CD14-positive monocyte (primary cell): ENCODE measurements around the gene SLIT2. TPM values are rescaled to one million over a fixed set of nuclear protein-coding genes. Genes with fewer than 3 reads are reported as not detected.
A peak's percentile ranks its signal among the peaks of the same experiment; 100 is the strongest.

ENCODE experiments used
- DNase-seq, 3 donors: peaks; one replicate each; pipeline ENCODE4 v3.0.0-alpha.2; 2011 to 2022
- H2AFZ ChIP-seq: 2 replicates; pipeline ENCODE4 v1.6.0; 2012; ENCODE audit warnings: mild to moderate bottlenecking, low read depth, low read length, inconsistent platforms; ENCODE audit not compliant: insufficient read depth, poor library complexity, severe bottlenecking
- H3K27ac ChIP-seq, 2 donors: 1 replicate in 1 of 2; 2 replicates in 1 of 2; pipeline ENCODE4 v1.5.1; 2012 to 2013; ENCODE audit warnings: low read length in 2 of 2, control low read depth in 1 of 2, inconsistent platforms in 1 of 2, low read depth in 1 of 2, mild to moderate bottlenecking in 1 of 2
- H3K27me3 ChIP-seq, 2 donors: one replicate each; pipeline versions ENCODE4 v1.6.0 to v1.6.1; 2011 to 2013; ENCODE audit warnings: low read length in 2 of 2; ENCODE audit not compliant: control insufficient read depth in 2 of 2, insufficient read depth in 2 of 2
- H3K36me3 ChIP-seq, 2 donors: replicated peaks in 1 of 2; 1 replicate in 1 of 2; 2 replicates in 1 of 2; pipeline versions ENCODE4 v1.5.1 to v1.6.1; 2012 to 2013; ENCODE audit warnings: low read length in 2 of 2, control low read depth in 1 of 2, inconsistent platforms in 1 of 2, mild to moderate bottlenecking in 1 of 2; ENCODE audit not compliant: insufficient read depth in 2 of 2, control insufficient read depth in 1 of 2
- H3K4me1 ChIP-seq, 2 donors: 1 replicate in 1 of 2; 2 replicates in 1 of 2; pipeline versions ENCODE4 v1.5.1 to v1.6.1; 2012 to 2013; ENCODE audit warnings: low read length in 2 of 2, control low read depth in 1 of 2, inconsistent platforms in 1 of 2, mild to moderate bottlenecking in 1 of 2, moderate library complexity in 1 of 2; ENCODE audit not compliant: insufficient read depth in 2 of 2, control insufficient read depth in 1 of 2
- H3K4me2 ChIP-seq: replicated peaks from 2 replicates; pipeline ENCODE3; 2012; ENCODE audit warnings: low read length, moderate library complexity, mild to moderate bottlenecking; ENCODE audit not compliant: poor library complexity, severe bottlenecking; ENCODE audit errors: extremely low read depth
- H3K4me3 ChIP-seq, 3 experiments: fragments of 200-600 bp in 1 of 3; sonication (generic) in 1 of 3; replicated peaks in 1 of 3; 1 replicate in 2 of 3; 2 replicates in 1 of 3; pipeline ENCODE4 v1.5.1; 2011 to 2013; ENCODE audit warnings: low read length in 3 of 3, mild to moderate bottlenecking in 3 of 3, control low read depth in 2 of 3, low read depth in 2 of 3, inconsistent platforms in 1 of 3, moderate library complexity in 1 of 3
- H3K79me2 ChIP-seq: 2 replicates; pipeline ENCODE4 v1.6.0; 2012; ENCODE audit warnings: mild to moderate bottlenecking, control low read depth, inconsistent platforms, low read length, moderate library complexity; ENCODE audit not compliant: insufficient read depth
- H3K9ac ChIP-seq: 2 replicates; pipeline ENCODE4 v1.6.0; 2017; ENCODE audit warnings: low read length, mild to moderate bottlenecking; ENCODE audit not compliant: insufficient read depth, poor library complexity, severe bottlenecking
- H3K9me3 ChIP-seq, 2 donors: replicated peaks in 1 of 2; 1 replicate in 1 of 2; 2 replicates in 1 of 2; pipeline versions ENCODE4 v1.5.1 to v1.6.1; 2012 to 2013; ENCODE audit warnings: low read length in 2 of 2, control low read depth in 1 of 2; ENCODE audit not compliant: control insufficient read depth in 1 of 2, insufficient read depth in 1 of 2
- H4K20me1 ChIP-seq: 2 replicates; pipeline ENCODE4 v1.6.0; 2012; ENCODE audit warnings: mild to moderate bottlenecking, low read length, control low read depth, moderate library complexity; ENCODE audit not compliant: insufficient read depth
- H3K27ac Mint-ChIP-seq, 7 donors: one replicate each; pipeline ENCODE4 v1.8.0; 2020; ENCODE audit warnings: mild to moderate bottlenecking in 7 of 7, mixed read lengths in 7 of 7, moderate library complexity in 6 of 7, inconsistent platforms in 2 of 7
- H3K27me3 Mint-ChIP-seq, 3 donors: one replicate each; pipeline ENCODE4 v1.8.0; 2021 to 2022; ENCODE audit warnings: low read depth in 3 of 3, mild to moderate bottlenecking in 3 of 3, mixed read lengths in 3 of 3, moderate library complexity in 3 of 3, inconsistent platforms in 1 of 3
- H3K36me3 Mint-ChIP-seq, 2 donors: one replicate each; pipeline ENCODE4 v1.8.0; 2020; ENCODE audit warnings: mixed read lengths in 2 of 2, inconsistent platforms in 1 of 2, mild to moderate bottlenecking in 1 of 2
- H3K4me1 Mint-ChIP-seq: one replicate; pipeline ENCODE4 v1.8.0; 2020; ENCODE audit warnings: mild to moderate bottlenecking, mixed read lengths
- H3K4me3 Mint-ChIP-seq, 2 donors: one replicate each; pipeline ENCODE4 v1.8.0; 2020; ENCODE audit warnings: mild to moderate bottlenecking in 2 of 2, mixed read lengths in 2 of 2, moderate library complexity in 1 of 2
- H3K9me3 Mint-ChIP-seq, 7 donors: one replicate each; pipeline ENCODE4 v1.8.0; 2020 to 2022; ENCODE audit warnings: mixed read lengths in 7 of 7, mild to moderate bottlenecking in 6 of 7, moderate library complexity in 6 of 7, inconsistent platforms in 2 of 7
- WGBS: methylation state at CpG from one replicate; pipeline ENCODE4 v1.1.5; 2013; ENCODE audit warnings: missing lambda C conversion rate; ENCODE audit not compliant: insufficient coverage; 5-methylcytosine and 5-hydroxymethylcytosine counted together
- intact Hi-C, 2 donors: fragments of 100-400 bp; cut with micrococcal nuclease; formaldehyde crosslinking; loops; one replicate each; pipeline versions ENCODE4 v1.15.0 to v1.15.1; 2023
- polyA plus RNA-seq, 3 donors: library from polyadenylated mRNA; depleted of rRNA in 1 of 3; unstranded in 2 of 3; stranded (reverse) in 1 of 3; fragments of 300-500 nt in 2 of 3; fragments of >200 nt in 1 of 3; fragmentation: Illumina TruSeq in 2 of 3; gene quantifications; 1 replicate in 2 of 3; 2 replicates in 1 of 3; pipeline ENCODE4 v1.2.3, GENCODE V29; 2012 to 2021
- TF ChIP-seq, protein P1 (sequence below): fragments of 200-600 bp; IDR thresholded peaks from one replicate; pipeline ENCODE4 v1.8.0; 2022; ENCODE audit warnings: antibody characterized with exemption, mild to moderate bottlenecking

The SLIT2 gene
- polyA plus RNA-seq, 3 donors = 0.08 TPM; not detected in 2

DNA sequence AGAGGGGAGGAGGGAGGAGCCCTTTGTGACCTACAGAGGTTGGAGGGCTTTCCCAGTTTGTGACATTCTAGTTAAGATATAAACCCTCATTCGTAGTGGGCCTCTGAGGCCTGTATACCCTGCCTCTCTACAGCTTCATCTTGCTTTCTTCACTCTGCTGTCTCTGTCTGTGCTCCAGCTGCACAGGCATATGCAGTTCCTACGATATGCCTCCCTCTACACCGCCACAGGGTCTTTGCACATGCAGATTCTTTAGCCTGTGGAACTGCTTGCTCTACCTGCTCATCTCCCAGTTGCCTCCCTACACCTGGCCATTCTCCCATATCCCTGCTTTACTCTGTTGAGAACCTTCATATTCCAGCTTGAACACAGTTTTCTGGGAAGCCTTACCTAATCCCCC lies 38.1 kb downstream of the SLIT2 start:
- H3K36me3 ChIP-seq = no peaks in the 10 kb centered on the region
- Mint-ChIP-seq H3K4me1 (no peaks in the 10 kb centered on the region), H3K27ac (no peak overlapping the region), H3K36me3 (no peaks in the 10 kb centered on the region), H3K27me3 (no peaks in the 10 kb centered on the region), H3K9me3 (no peaks in the 10 kb centered on the region), H3K4me3 (no peak overlapping the region)
- H3K9me3 ChIP-seq = no peaks in the 10 kb centered on the region
- no peak overlapping the region for H2AFZ ChIP-seq
- H3K4me1 ChIP-seq = no peaks in the 10 kb centered on the region
- intact Hi-C loops = no loop called here
- no peaks in the 10 kb centered on the region for H3K27me3 ChIP-seq
- TF ChIP-seq, protein P1, sequence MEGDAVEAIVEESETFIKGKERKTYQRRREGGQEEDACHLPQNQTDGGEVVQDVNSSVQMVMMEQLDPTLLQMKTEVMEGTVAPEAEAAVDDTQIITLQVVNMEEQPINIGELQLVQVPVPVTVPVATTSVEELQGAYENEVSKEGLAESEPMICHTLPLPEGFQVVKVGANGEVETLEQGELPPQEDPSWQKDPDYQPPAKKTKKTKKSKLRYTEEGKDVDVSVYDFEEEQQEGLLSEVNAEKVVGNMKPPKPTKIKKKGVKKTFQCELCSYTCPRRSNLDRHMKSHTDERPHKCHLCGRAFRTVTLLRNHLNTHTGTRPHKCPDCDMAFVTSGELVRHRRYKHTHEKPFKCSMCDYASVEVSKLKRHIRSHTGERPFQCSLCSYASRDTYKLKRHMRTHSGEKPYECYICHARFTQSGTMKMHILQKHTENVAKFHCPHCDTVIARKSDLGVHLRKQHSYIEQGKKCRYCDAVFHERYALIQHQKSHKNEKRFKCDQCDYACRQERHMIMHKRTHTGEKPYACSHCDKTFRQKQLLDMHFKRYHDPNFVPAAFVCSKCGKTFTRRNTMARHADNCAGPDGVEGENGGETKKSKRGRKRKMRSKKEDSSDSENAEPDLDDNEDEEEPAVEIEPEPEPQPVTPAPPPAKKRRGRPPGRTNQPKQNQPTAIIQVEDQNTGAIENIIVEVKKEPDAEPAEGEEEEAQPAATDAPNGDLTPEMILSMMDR = no peak
- no peaks in the 10 kb centered on the region for H4K20me1 ChIP-seq
- no peak overlapping the region for H3K4me2 ChIP-seq
- DNase-seq = no peak
- no peak overlapping the region for H3K4me3 ChIP-seq
- WGBS = 100% methylated on average over 3 of the region's 3 CpGs
- no peak overlapping the region for H3K9ac ChIP-seq
- no peak overlapping the region for H3K27ac ChIP-seq
- H3K79me2 ChIP-seq = no peaks in the 10 kb centered on the region

DNA sequence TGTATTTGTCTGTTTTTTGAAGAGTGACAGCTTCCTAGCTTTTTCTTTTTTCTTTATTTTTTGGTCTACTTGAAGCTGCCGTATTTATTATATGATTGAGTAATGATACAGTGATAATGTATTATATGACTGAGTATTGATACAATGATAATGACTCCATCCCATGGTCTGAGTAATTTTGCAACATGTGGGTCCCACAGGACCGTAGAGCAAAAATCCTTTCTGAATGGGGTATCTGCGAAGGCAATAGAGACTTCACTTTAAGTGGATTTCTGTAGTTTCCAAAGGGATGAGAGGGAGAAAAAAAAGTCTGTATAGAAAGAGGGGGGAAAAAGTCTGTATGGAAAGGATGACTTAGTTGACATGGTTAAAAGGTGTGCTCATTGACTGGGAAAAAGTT lies 41.0 kb downstream of the SLIT2 start:
- no peak overlapping the region for H2AFZ ChIP-seq
- H3K27me3 ChIP-seq = no peaks in the 10 kb centered on the region
- no peak overlapping the region for H3K4me3 Mint-ChIP-seq
- no peak for DNase-seq
- no peaks in the 10 kb centered on the region for H3K79me2 ChIP-seq
- no peak overlapping the region for H3K27ac ChIP-seq
- H3K36me3 Mint-ChIP-seq = no peaks in the 10 kb centered on the region
- no peaks in the 10 kb centered on the region for H3K9me3 Mint-ChIP-seq
- no peaks in the 10 kb centered on the region for H3K36me3 ChIP-seq
- H3K4me2 ChIP-seq = no peak overlapping the region
- 86% methylated on average over 2 of the region's 3 CpGs for WGBS
- H4K20me1 ChIP-seq = no peaks in the 10 kb centered on the region
- TF ChIP-seq, protein P1 = no peak
- intact Hi-C loops = no loop called here
- H3K4me1 Mint-ChIP-seq = no peaks in the 10 kb centered on the region
- H3K27me3 Mint-ChIP-seq = no peaks in the 10 kb centered on the region
- no peak overlapping the region for H3K9ac ChIP-seq
- H3K27ac Mint-ChIP-seq = peak overlapping the region in 1 of 7 donors; percentile 2
- H3K4me1 ChIP-seq = no peaks in the 10 kb centered on the region
- no peak overlapping the region for H3K4me3 ChIP-seq
- H3K9me3 ChIP-seq = no peaks in the 10 kb centered on the region
